Measurements from ENCODE around the gene KLF13. TPM values are rescaled to one million over a fixed set of nuclear protein-coding genes. Genes with fewer than 3 reads are reported as not detected.

Gene KLF13
- total and polyA plus RNA-seq, 9 donors: 32.1 to 42.2 (median 35.6) TPM

- Histone ChIP-seq H3K9me3 (replicated peaks; ENCODE audit: control insufficient read depth, low read depth, low read length) (peaks cover 2% of the 10 kb centered on the region), H3K27ac (ENCODE audit: low read length) (peak overlapping the region; percentile 7), H3K4me1 (ENCODE audit: control insufficient read depth, insufficient read depth, low read length) (peaks cover 48% of the 10 kb centered on the region), H3K27me3 (ENCODE audit: control insufficient read depth, insufficient read depth, low read length) (no peaks in the 10 kb centered on the region), H3K36me3 (ENCODE audit: control insufficient read depth, insufficient read depth, low read length) (peaks cover 12% of the 10 kb centered on the region), H3K4me3 (ENCODE audit: low read length) (no peak overlapping the region)
- DNase-seq: peak; percentile 53
- WGBS (ENCODE audit: insufficient coverage): 73% methylated on average over 10 of the region's 16 CpGs
These were observed 18.4 kb downstream of the KLF13 start for GRCh38 chr15:31344823-31345605.

- Histone ChIP-seq H3K36me3 (ENCODE audit: control insufficient read depth, insufficient read depth, low read length) (peaks cover 9% of the 10 kb centered on the region), H3K27me3 (ENCODE audit: control insufficient read depth, insufficient read depth, low read length) (no peaks in the 10 kb centered on the region), H3K27ac (ENCODE audit: low read length) (peak overlapping the region; percentile 7), H3K4me3 (ENCODE audit: low read length) (no peak overlapping the region), H3K9me3 (replicated peaks; ENCODE audit: control insufficient read depth, low read depth, low read length) (peaks cover 2% of the 10 kb centered on the region), H3K4me1 (ENCODE audit: control insufficient read depth, insufficient read depth, low read length) (peaks cover 44% of the 10 kb centered on the region)
- DNase-seq: no peak
- 82% methylated on average over 16 of the region's 19 CpGs for WGBS (ENCODE audit: insufficient coverage)
These were observed 19.2 kb downstream of the KLF13 start for GRCh38 chr15:31345606-31346366.

GRCh38 chr15:31346367-31347066 lies 19.9 kb downstream of the KLF13 start:
- Histone ChIP-seq H3K4me3 (ENCODE audit: low read length) (no peak overlapping the region), H3K27ac (ENCODE audit: low read length) (no peak overlapping the region), H3K36me3 (ENCODE audit: control insufficient read depth, insufficient read depth, low read length) (peaks cover 9% of the 10 kb centered on the region), H3K4me1 (ENCODE audit: control insufficient read depth, insufficient read depth, low read length) (peaks cover 46% of the 10 kb centered on the region), H3K27me3 (ENCODE audit: control insufficient read depth, insufficient read depth, low read length) (no peaks in the 10 kb centered on the region), H3K9me3 (replicated peaks; ENCODE audit: control insufficient read depth, low read depth, low read length) (peaks cover 2% of the 10 kb centered on the region)
- no peak for DNase-seq
- 76% methylated on average over 13 of the region's 14 CpGs for WGBS (ENCODE audit: insufficient coverage)

GRCh38 chr15:31347067-31347975 lies 20.7 kb downstream of the KLF13 start:
- H3K9me3 ChIP-seq (replicated peaks; ENCODE audit: control insufficient read depth, low read depth, low read length): peaks cover 2% of the 10 kb centered on the region
- H3K27ac ChIP-seq (ENCODE audit: low read length): no peak overlapping the region
- H3K27me3 ChIP-seq (ENCODE audit: control insufficient read depth, insufficient read depth, low read length): no peaks in the 10 kb centered on the region
- H3K4me1 ChIP-seq (ENCODE audit: control insufficient read depth, insufficient read depth, low read length): peaks cover 49% of the 10 kb centered on the region
- peaks cover 9% of the 10 kb centered on the region for H3K36me3 ChIP-seq (ENCODE audit: control insufficient read depth, insufficient read depth, low read length)
- WGBS (ENCODE audit: insufficient coverage): 86% methylated on average over 9 of the region's 14 CpGs
- H3K4me3 ChIP-seq (ENCODE audit: low read length): no peak overlapping the region
- no peak for DNase-seq

GRCh38 chr15:31347981-31348803 lies 21.6 kb downstream of the KLF13 start:
- Histone ChIP-seq H3K27me3 (ENCODE audit: control insufficient read depth, insufficient read depth, low read length) (no peaks in the 10 kb centered on the region), H3K27ac (ENCODE audit: low read length) (no peak overlapping the region), H3K36me3 (ENCODE audit: control insufficient read depth, insufficient read depth, low read length) (peaks cover 9% of the 10 kb centered on the region), H3K4me3 (ENCODE audit: low read length) (no peak overlapping the region), H3K9me3 (replicated peaks; ENCODE audit: control insufficient read depth, low read depth, low read length) (peaks cover 2% of the 10 kb centered on the region), H3K4me1 (ENCODE audit: control insufficient read depth, insufficient read depth, low read length) (peaks cover 49% of the 10 kb centered on the region)
- WGBS (ENCODE audit: insufficient coverage): 90% methylated on average over 14 of the region's 19 CpGs
- no peak for DNase-seq

GRCh38 chr15:31349233-31350141 lies 22.9 kb downstream of the KLF13 start:
- H3K9me3 ChIP-seq (replicated peaks; ENCODE audit: control insufficient read depth, low read depth, low read length): peaks cover 2% of the 10 kb centered on the region
- peaks cover 49% of the 10 kb centered on the region for H3K4me1 ChIP-seq (ENCODE audit: control insufficient read depth, insufficient read depth, low read length)
- 81% methylated on average over 13 of the region's 13 CpGs for whole genome bisulfite sequencing (ENCODE audit: insufficient coverage)
- no peak for DNase-seq
- no peak overlapping the region for H3K4me3 ChIP-seq (ENCODE audit: low read length)
- no peak overlapping the region for H3K27ac ChIP-seq (ENCODE audit: low read length)
- peaks cover 9% of the 10 kb centered on the region for H3K36me3 ChIP-seq (ENCODE audit: control insufficient read depth, insufficient read depth, low read length)
- no peaks in the 10 kb centered on the region for H3K27me3 ChIP-seq (ENCODE audit: control insufficient read depth, insufficient read depth, low read length)

- Histone ChIP-seq H3K4me1 (ENCODE audit: control insufficient read depth, insufficient read depth, low read length) (peaks cover 43% of the 10 kb centered on the region), H3K4me3 (ENCODE audit: low read length) (no peak overlapping the region)
- WGBS (ENCODE audit: insufficient coverage): 87% methylated on average over 3 of the region's 7 CpGs
These were observed 24.1 kb downstream of the KLF13 start for GRCh38 chr15:31350771-31351170.

GRCh38 chr15:31352339-31352751 lies 25.7 kb downstream of the KLF13 start:
- peaks cover 39% of the 10 kb centered on the region for H3K4me1 ChIP-seq (ENCODE audit: control insufficient read depth, insufficient read depth, low read length)
- H3K4me3 ChIP-seq (ENCODE audit: low read length): no peak overlapping the region
- 46% methylated on average over 8 of the region's 8 CpGs for WGBS (ENCODE audit: insufficient coverage)

More at GRCh38 chr15:31350771-31351170, 24.1 kb downstream of the KLF13 start:
- Histone ChIP-seq H3K27ac (ENCODE audit: low read length) (no peak overlapping the region), H3K36me3 (ENCODE audit: control insufficient read depth, insufficient read depth, low read length) (peaks cover 14% of the 10 kb centered on the region), H3K27me3 (ENCODE audit: control insufficient read depth, insufficient read depth, low read length) (no peaks in the 10 kb centered on the region), H3K9me3 (replicated peaks; ENCODE audit: control insufficient read depth, low read depth, low read length) (peaks cover 2% of the 10 kb centered on the region)
- DNase-seq: no peak

More at GRCh38 chr15:31352339-31352751, 25.7 kb downstream of the KLF13 start:
- Histone ChIP-seq H3K36me3 (ENCODE audit: control insufficient read depth, insufficient read depth, low read length) (peaks cover 14% of the 10 kb centered on the region), H3K9me3 (replicated peaks; ENCODE audit: control insufficient read depth, low read depth, low read length) (peaks cover 2% of the 10 kb centered on the region), H3K27ac (ENCODE audit: low read length) (peak overlapping the region; percentile 85), H3K27me3 (ENCODE audit: control insufficient read depth, insufficient read depth, low read length) (no peaks in the 10 kb centered on the region)
- peak; percentile 73 for DNase-seq
